Kidney (tissue), 14 donors: Measurements from ENCODE around the gene TP53I11. TPM values are rescaled to one million over a fixed set of nuclear protein-coding genes. Genes with fewer than 3 reads are reported as not detected.

ENCODE experiments used
- DNase-seq, 5 donors: peaks; one replicate each; pipeline ENCODE4 v3.0.0-alpha.2; 2013 to 2020
- FAIRE-seq: peaks from 2 replicates; lab custom pipeline; 2012; peaks lifted over from hg19 to GRCh38; lab: Jason Lieb, UNC
- H3K27ac ChIP-seq, 2 donors: one replicate each; pipeline ENCODE4 v1.7.0; 2013; ENCODE audit warnings: low read depth in 2 of 2, low read length in 2 of 2, inconsistent platforms in 1 of 2
- H3K27me3 ChIP-seq: one replicate; pipeline ENCODE4 v1.7.1; 2013; ENCODE audit warnings: low read length, inconsistent platforms; ENCODE audit not compliant: control insufficient read depth, insufficient read depth
- H3K36me3 ChIP-seq, 3 donors: one replicate each; pipeline versions ENCODE4 v1.7.0 to v1.7.1; 2013; ENCODE audit warnings: low read length in 3 of 3, control low read depth in 1 of 3, inconsistent platforms in 1 of 3; ENCODE audit not compliant: insufficient read depth in 3 of 3, control insufficient read depth in 2 of 3
- H3K4me1 ChIP-seq, 3 donors: one replicate each; pipeline versions ENCODE4 v1.7.0 to v1.7.1; 2013; ENCODE audit warnings: low read length in 3 of 3, inconsistent platforms in 1 of 3, low read depth in 1 of 3; ENCODE audit not compliant: control insufficient read depth in 2 of 3, insufficient read depth in 2 of 3
- H3K4me3 ChIP-seq, 3 donors: one replicate each; pipeline versions ENCODE4 v1.7.0 to v1.8.1; 2013; ENCODE audit warnings: low read length in 3 of 3, control low read depth in 1 of 3, inconsistent platforms in 1 of 3
- H3K9ac ChIP-seq, 3 donors: one replicate each; pipeline versions ENCODE4 v1.7.0 to v1.7.1; 2013; ENCODE audit warnings: low read length in 3 of 3, control low read depth in 1 of 3, inconsistent platforms in 1 of 3
- H3K9me3 ChIP-seq, 3 donors: one replicate each; pipeline versions ENCODE4 v1.7.0 to v1.7.1; 2013; ENCODE audit warnings: low read length in 3 of 3, control low read depth in 1 of 3, inconsistent platforms in 1 of 3; ENCODE audit not compliant: control insufficient read depth in 2 of 3, insufficient read depth in 1 of 3
- intact Hi-C: fragments of 100-400 bp; cut with DNase I; formaldehyde crosslinking; loops from one replicate; pipeline ENCODE4 v1.11.1; 2022
- polyA plus RNA-seq: library from polyadenylated mRNA; stranded (reverse); fragments of 350-450 nt; fragmentation: Illumina TruSeq; extraction: RNeasy Lipid Tissue Mini Kit (QIAGEN cat#74804); gene quantifications from one replicate; pipeline ENCODE4 v1.2.3, GENCODE V29; 2014; ENCODE audit warnings: low read depth, low replicate concordance; ENCODE audit not compliant: insufficient read depth
- total RNA-seq: library from RNA; stranded (reverse); fragmentation: NEBNext Ultra II Directional; extraction: Animal tissue kit (Norgen Biotek cat#: 25700); gene quantifications from one replicate; pipeline ENCODE4 v1.2.1, GENCODE V29; 2021
- TF ChIP-seq, protein P1 (sequence below): IDR thresholded peaks from 3 replicates; pipeline ENCODE4 v1.5.1; 2012; ENCODE audit warnings: mild to moderate bottlenecking, moderate library complexity, borderline replicate concordance; ENCODE audit not compliant: insufficient read depth; ENCODE audit errors: extremely low read depth
- donor health status: control.
- donor health status: control.
- donor health status: control.
- donor health status: control.
- donor health status: control.
- donor health status: DM: yes; HTN: yes; CAD: no.
- donor health status: Normal renal cell carcinoma (clear cell type).

Gene TP53I11
- total and polyA plus RNA-seq, 2 donors from 2014 or later = 25.7 to 35.3 TPM

DNA sequence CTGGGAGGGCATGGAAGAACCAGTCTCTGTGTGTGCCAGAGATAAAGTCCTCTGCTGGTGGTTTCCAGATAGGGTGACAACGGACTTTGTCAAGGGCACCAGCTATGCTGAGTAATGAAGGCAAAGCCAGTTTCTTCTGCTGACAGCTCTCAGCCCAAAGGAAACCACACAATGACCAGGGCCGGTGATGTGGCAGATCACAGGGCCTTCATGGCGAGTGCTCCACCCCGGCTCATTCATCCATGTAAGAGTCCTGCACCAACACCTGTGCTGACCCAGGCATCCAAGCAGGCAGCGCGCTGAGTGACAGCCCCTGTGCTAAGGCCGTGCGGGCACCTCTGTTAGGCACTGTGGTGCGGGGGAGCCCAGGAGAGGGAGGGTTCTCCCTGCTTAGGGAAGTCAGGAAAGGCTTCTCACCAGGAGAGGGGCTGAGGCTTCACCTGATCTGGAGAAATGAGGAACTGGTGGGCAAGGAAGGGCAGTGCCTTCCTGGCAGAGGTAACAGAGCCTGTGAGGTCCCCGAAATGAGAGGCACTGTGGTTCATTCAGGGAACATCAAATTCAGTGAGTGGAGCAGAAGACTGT is 33.8 kb downstream of the TP53I11 start:
- intact Hi-C loops = no loop called here
- DNase-seq (no peak), FAIRE-seq (no peak)
- Histone ChIP-seq H3K27me3 (no peaks in the 10 kb centered on the region), H3K36me3 (peaks cover 0 to 2% (median 0%) of the 10 kb centered on the region in 3 donors), H3K9ac (no peak overlapping the region), H3K4me1 (peaks cover 0 to 3% (median 0%) of the 10 kb centered on the region in 3 donors), H3K9me3 (no peaks in the 10 kb centered on the region), H3K27ac (no peak overlapping the region), H3K4me3 (no peak overlapping the region)
- TF ChIP-seq, protein P1, sequence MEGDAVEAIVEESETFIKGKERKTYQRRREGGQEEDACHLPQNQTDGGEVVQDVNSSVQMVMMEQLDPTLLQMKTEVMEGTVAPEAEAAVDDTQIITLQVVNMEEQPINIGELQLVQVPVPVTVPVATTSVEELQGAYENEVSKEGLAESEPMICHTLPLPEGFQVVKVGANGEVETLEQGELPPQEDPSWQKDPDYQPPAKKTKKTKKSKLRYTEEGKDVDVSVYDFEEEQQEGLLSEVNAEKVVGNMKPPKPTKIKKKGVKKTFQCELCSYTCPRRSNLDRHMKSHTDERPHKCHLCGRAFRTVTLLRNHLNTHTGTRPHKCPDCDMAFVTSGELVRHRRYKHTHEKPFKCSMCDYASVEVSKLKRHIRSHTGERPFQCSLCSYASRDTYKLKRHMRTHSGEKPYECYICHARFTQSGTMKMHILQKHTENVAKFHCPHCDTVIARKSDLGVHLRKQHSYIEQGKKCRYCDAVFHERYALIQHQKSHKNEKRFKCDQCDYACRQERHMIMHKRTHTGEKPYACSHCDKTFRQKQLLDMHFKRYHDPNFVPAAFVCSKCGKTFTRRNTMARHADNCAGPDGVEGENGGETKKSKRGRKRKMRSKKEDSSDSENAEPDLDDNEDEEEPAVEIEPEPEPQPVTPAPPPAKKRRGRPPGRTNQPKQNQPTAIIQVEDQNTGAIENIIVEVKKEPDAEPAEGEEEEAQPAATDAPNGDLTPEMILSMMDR = no peak

DNA sequence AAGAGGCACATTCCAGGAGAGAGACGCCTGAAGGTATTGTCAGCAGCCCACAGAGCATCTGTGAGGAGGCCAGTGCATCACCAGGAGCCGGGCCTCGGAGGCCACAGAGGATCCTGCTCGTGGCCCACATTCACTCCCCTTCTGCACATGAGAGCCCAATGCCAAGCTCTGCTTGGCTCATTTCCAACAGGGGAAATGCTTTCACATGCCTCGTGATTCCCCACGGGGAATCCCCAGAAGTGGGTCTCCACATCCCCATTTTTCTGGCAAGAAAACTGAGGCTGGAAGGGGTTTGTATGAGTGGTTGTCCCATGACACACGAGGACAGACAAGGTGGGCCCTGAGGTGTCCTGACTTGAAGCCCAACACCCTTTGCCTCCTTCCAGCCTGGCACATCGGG is 34.4 kb downstream of the TP53I11 start:
- peaks cover 0 to 2% (median 0%) of the 10 kb centered on the region in 3 donors for H3K36me3 ChIP-seq
- no peak overlapping the region for H3K4me3 ChIP-seq
- H3K9ac ChIP-seq = no peak overlapping the region
- DNase-seq = no peak
- no peak overlapping the region for H3K27ac ChIP-seq
- peaks cover 0 to 5% (median 0%) of the 10 kb centered on the region in 3 donors for H3K4me1 ChIP-seq
- no peak for FAIRE-seq
- TF ChIP-seq, protein P1 = no peak
- H3K27me3 ChIP-seq = no peaks in the 10 kb centered on the region
- H3K9me3 ChIP-seq = no peaks in the 10 kb centered on the region
- intact Hi-C loops = no loop called here

DNA sequence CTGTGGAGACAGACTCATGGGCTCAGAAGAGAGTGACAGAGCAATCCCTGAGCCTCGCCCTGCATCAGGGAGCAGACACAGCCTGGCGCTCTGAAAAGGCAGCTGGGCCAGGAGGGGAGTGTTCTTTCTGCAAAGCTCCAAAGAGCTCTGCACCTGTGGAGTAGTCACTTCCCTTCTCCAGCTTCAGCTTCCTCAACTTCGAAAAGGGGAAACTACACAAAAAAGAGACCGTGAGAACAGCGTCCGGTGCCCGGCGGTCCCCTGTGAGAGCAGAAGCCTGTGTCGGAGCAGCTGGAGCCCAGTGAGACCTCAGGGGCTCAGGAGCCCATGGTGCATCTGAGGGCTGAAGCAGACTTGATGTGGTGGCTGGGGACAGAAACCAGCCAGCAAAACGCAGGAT is 35.1 kb downstream of the TP53I11 start:
- FAIRE-seq = no peak
- H3K4me1 ChIP-seq = peaks cover 0 to 5% (median 0%) of the 10 kb centered on the region in 3 donors
- peaks cover 0 to 2% (median 0%) of the 10 kb centered on the region in 3 donors for H3K36me3 ChIP-seq
- intact Hi-C loops = no loop called here
- no peak for DNase-seq
- no peak overlapping the region for H3K9ac ChIP-seq
- H3K4me3 ChIP-seq = no peak overlapping the region
- H3K27me3 ChIP-seq = no peaks in the 10 kb centered on the region
- TF ChIP-seq, protein P1 = no peak
- H3K27ac ChIP-seq = no peak overlapping the region
- no peaks in the 10 kb centered on the region for H3K9me3 ChIP-seq

DNA sequence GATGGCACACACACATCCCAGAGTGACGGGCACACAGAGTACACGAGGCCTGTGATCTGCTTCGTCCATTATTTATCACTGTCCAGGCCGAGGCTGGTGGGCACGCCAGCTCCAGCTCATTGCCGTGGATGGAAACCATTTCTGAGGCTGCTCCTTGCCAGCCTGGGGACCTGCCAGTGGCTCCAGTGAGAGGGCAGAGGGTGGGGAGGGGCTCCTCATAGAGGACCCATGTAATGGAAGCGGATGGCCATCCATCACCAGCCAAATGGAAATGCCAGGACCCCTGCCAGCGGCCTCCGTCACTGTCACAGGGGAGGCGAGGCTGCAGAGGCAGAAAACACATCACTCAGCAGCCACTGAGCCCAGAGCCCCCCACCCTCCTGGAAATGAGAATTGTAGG is 35.7 kb downstream of the TP53I11 start:
- H3K36me3 ChIP-seq = peaks cover 0 to 2% (median 0%) of the 10 kb centered on the region in 3 donors
- DNase-seq (no peak), FAIRE-seq (no peak)
- peaks cover 0 to 5% (median 0%) of the 10 kb centered on the region in 3 donors for H3K4me1 ChIP-seq
- intact Hi-C loops = no loop called here
- no peak overlapping the region for H3K4me3 ChIP-seq
- no peak overlapping the region for H3K27ac ChIP-seq
- no peak overlapping the region for H3K9ac ChIP-seq
- no peaks in the 10 kb centered on the region for H3K9me3 ChIP-seq
- TF ChIP-seq, protein P1 = no peak
- no peaks in the 10 kb centered on the region for H3K27me3 ChIP-seq
